ENCODE data around the gene SORBS1. TPM values are rescaled to one million over a fixed set of nuclear protein-coding genes. Genes with fewer than 3 reads are reported as not detected.

The SORBS1 gene
- total and polyA plus RNA-seq, 9 of the 15 experiments (the other 6 are each of a cell fraction or from before 2014, with no cell fraction given), result 2.0 to 13.3 (median 6.5) TPM

GRCh38 chr10:95404864-95405263 is 156.3 kb downstream of the SORBS1 start:
- 100% methylated on average over 1 of the region's 1 CpG for WGBS (ENCODE audit: insufficient coverage, low coverage, missing lambda C conversion rate)

More at GRCh38 chr10:95404864-95405263, 156.3 kb downstream of the SORBS1 start:
- Histone ChIP-seq H3K9me1 (ENCODE audit: control insufficient read depth, insufficient read depth, low read length) (no peaks in the 10 kb centered on the region), H2AFZ (ENCODE audit: low read depth, low read length) (no peak overlapping the region), H3K9ac (ENCODE audit: insufficient read depth in 1 of 2, low read depth in 2 of 2, low read length in 2 of 2) (no peak overlapping the region), H3K4me2 (ENCODE audit: insufficient read depth, low read length) (no peak overlapping the region), H3K79me2 (ENCODE audit: control insufficient read depth, insufficient read depth, low read length) (no peaks in the 10 kb centered on the region), H3K36me3 (ENCODE audit: control insufficient read depth, insufficient read depth, low read length) (no peaks in the 10 kb centered on the region), H4K20me1 (replicated peaks; ENCODE audit: control insufficient read depth, insufficient read depth, low read length) (no peaks in the 10 kb centered on the region), H3K27me3 (ENCODE audit: control insufficient read depth in 2 of 2, insufficient read depth in 2 of 2, low read length in 2 of 2) (no peaks in the 10 kb centered on the region), H3K4me3 (no peak overlapping the region), H3K9me3 (replicated peaks; ENCODE audit: control insufficient read depth, insufficient read depth, low read depth, low read length) (no peaks in the 10 kb centered on the region), H3K4me1 (replicated peaks in 1 of 2; ENCODE audit: control insufficient read depth in 2 of 2, insufficient read depth in 2 of 2, low read length in 2 of 2) (peaks cover 0 to 11% of the 10 kb centered on the region in 2 experiments; a peak in 3 of 5 replicates), H3K27ac (ENCODE audit: extremely low read depth, low read depth, low read length) (no peak overlapping the region)
- TF ChIP-seq PATZ1 (CRISPR knock-in tag; IDR thresholded peaks at IDR 0.05; ENCODE audit: borderline replicate concordance), result no peak
- TF ChIP-seq NFYB (IDR thresholded peaks at IDR 0.05; ENCODE audit: extremely low read depth, insufficient read length), result no peak
- FAIRE-seq (no peak), ATAC-seq (no peak), DNase-seq (ENCODE audit: extremely low read depth in 1 of 4, low spot score in 3 of 4) (no peak)
- ChIA-PET CTCF (ENCODE audit: low intra/inter-chr PET ratio) (no interaction called here), POLR2A (interaction anchor here (0.6 kb wide), 3 partner anchors 194 to 236 kb away, joined by 3 to 7 read pairs (median 3); no protein-coding TSS in a partner anchor)
- intact Hi-C loops (cut with micrococcal nuclease) (no loop called here), in situ Hi-C loops (cut with MboI) (no loop called here)
- BruUV-seq (replicated peaks), result no TSS peak
